Measurements from ENCODE around the gene ZMYM1.

DNA sequence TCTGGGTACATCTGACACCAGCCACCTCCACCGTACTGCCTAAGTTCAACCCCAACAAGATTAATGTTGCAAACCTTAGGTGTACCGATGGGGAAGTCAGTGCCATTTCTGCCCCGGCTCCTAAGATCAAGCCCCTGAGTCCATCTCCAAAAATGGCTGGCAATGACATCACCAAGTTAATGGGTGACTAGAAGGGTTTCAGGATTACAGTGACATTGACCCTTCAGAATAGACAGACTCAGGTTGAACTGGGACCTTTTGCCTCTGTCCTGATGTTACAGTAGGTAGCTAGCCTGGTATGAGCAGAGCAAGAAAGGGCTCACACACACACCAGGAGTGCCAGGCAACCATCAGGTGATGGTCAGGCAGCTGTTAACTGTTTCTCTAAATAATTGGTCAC lies 25.8 kb upstream of the ZMYM1 start:
- no peak for TF ChIP-seq TAF1 (IDR thresholded peaks at IDR 0.05; ENCODE audit: borderline replicate concordance, low read depth, low read length)
- no peak for TF ChIP-seq POLR2AphosphoS5 (IDR thresholded peaks at IDR 0.05; ENCODE audit: low read depth, low read length)
- TF ChIP-seq POLR2A (IDR thresholded peaks at IDR 0.05; ENCODE audit: low read depth, low read length): no peak

Data from GM12892 (cell line).